Suprapubic skin (tissue), 3 donors: Measurements from ENCODE around the gene BGLAP.

Source experiments
- CTCF ChIP-seq, 2 donors: fragments of 200-600 bp in 1 of 2; fragments of 450-650 bp in 1 of 2; sonication (generic) in 1 of 2; IDR thresholded peaks; one replicate each; pipeline ENCODE4 v1.5.1; 2016 to 2019; ENCODE audit warnings: antibody characterized with exemption in 2 of 2, mild to moderate bottlenecking in 1 of 2, moderate library complexity in 1 of 2
- POLR2AphosphoS5 ChIP-seq, 3 donors: sonication (generic); formaldehyde crosslinking; IDR thresholded peaks; one replicate each; pipeline ENCODE4 v1.6.1; 2017; ENCODE audit warnings: antibody characterized with exemption in 3 of 3

GRCh38 chr1:156238248-156238647 is 3.7 kb upstream of the BGLAP start:
- TF ChIP-seq CTCF (IDR thresholded peaks at IDR 0.05) = no peak
- TF ChIP-seq POLR2AphosphoS5 (IDR thresholded peaks at IDR 0.05) = no peak
